ENCODE measurements around the gene PDGFD. TPM values are rescaled to one million over a fixed set of nuclear protein-coding genes. Genes with fewer than 3 reads are reported as not detected.

Gene PDGFD
- total RNA-seq, 2 experiments from 2014 or later = not detected

DNA sequence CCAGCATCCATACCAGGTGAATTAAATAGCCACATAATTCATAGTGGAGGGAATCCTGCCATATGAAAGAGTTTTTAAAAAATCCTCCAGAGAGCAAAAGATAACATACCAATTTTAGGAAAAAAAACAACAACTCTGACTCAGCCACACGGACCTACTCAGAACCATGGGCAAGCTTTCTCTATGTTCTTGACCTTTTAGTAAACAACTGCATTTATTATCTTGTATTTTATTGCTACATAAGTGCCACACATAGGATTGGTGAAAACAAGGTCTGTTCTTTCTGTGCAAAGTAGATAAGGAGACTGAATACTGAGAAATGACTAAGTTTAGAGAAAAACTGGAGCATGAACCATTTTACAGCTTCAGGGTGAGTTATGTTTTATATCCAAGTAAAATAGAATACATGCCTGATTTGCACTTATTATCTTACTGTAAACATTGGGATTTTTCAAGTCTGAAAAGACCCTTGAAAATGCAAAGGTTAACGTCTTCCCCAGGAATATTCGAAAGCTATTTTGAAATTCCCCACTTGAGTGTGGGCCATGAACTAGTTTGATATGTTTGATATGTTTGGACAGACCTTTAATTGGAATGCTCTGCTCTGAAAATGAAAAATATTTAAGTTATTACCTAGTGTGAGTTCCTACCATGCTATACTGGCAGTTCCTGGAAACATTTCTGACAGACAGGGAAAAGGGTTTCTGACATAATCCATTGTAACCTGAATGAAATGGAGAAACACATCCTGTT is 217.0 kb downstream of the PDGFD start:
- Mint-ChIP-seq H3K36me3 (ENCODE audit: low read depth) (no peaks in the 10 kb centered on the region), H3K9me3 (no peaks in the 10 kb centered on the region), H3K27ac (no peak overlapping the region), H3K27me3 (ENCODE audit: low read depth) (no peaks in the 10 kb centered on the region), H3K4me1 (ENCODE audit: low read depth) (no peaks in the 10 kb centered on the region), H3K4me3 (no peak overlapping the region)
- CTCF ChIA-PET = no interaction called here
- no peak for DNase-seq
- intact Hi-C loops (cut with micrococcal nuclease) = no loop called here

DNA sequence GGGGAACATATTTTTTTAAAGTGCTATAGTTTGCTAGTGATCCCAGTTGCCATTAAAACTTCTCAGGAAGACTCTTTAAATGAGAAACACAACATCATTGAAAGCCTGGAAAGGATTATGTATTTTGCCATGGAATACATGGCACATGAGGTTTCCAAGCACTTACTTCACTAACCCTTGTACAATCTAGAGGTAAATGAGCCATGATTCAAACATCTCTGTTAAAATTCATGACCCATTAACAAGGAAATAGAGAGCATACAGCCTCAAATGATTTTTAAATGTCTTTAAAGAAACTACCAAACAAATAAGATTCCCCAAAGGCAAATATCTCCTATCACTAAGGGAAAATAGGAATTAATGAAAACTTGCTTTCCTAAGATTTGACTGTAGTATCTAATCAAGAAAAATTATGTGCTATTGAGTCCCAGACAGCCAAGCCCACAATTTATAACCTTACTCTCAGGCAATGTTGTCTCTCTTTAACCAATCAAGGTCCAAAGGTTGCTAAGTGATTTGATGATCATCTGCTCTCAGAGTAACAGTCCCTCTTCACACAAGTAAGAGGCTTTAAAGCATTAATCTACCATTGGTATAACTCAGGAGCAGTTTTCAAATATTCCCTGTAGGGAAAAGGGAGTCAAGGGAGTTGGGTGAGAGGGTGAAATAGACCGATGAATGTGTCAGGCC is 219.6 kb downstream of the PDGFD start:
- H3K4me3 Mint-ChIP-seq = no peak overlapping the region
- H3K36me3 Mint-ChIP-seq (ENCODE audit: low read depth) = no peaks in the 10 kb centered on the region
- H3K9me3 Mint-ChIP-seq = no peaks in the 10 kb centered on the region
- no peak for DNase-seq
- intact Hi-C loops (cut with micrococcal nuclease) = no loop called here
- H3K27me3 Mint-ChIP-seq (ENCODE audit: low read depth) = no peaks in the 10 kb centered on the region
- H3K27ac Mint-ChIP-seq = no peak overlapping the region
- no peaks in the 10 kb centered on the region for H3K4me1 Mint-ChIP-seq (ENCODE audit: low read depth)
- CTCF ChIA-PET = no interaction called here

DNA sequence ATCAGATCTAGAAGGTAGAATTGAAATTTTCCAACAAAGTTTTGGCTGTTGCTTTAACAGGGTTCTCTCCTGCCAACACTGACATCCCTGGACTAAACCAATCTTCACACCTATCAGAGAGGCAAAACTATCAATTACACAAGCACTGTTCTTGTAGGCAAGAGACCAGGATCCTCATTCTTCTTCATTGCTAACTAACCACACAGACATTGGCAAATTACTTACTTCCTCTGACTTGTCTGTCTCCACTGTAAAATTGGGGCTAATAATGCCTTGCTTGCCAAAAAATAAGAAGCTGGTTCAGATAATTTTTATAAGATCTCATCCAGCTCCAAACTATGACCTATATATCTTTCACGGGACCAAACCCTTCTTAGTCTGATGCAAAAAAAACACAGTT is 221.3 kb downstream of the PDGFD start:
- intact Hi-C loops (cut with micrococcal nuclease) = no loop called here
- no peak for DNase-seq
- H3K27me3 Mint-ChIP-seq (ENCODE audit: low read depth) = no peaks in the 10 kb centered on the region
- no peaks in the 10 kb centered on the region for H3K4me1 Mint-ChIP-seq (ENCODE audit: low read depth)
- H3K9me3 Mint-ChIP-seq = no peaks in the 10 kb centered on the region
- CTCF ChIA-PET = no interaction called here
- no peak overlapping the region for H3K4me3 Mint-ChIP-seq
- H3K27ac Mint-ChIP-seq = no peak overlapping the region
- no peaks in the 10 kb centered on the region for H3K36me3 Mint-ChIP-seq (ENCODE audit: low read depth)

GRCh38 chr11:103940551-103940950 is 223.4 kb downstream of the PDGFD start:
- Mint-ChIP-seq H3K27ac (no peak overlapping the region), H3K4me1 (ENCODE audit: low read depth) (no peaks in the 10 kb centered on the region), H3K4me3 (no peak overlapping the region), H3K36me3 (ENCODE audit: low read depth) (no peaks in the 10 kb centered on the region), H3K9me3 (no peaks in the 10 kb centered on the region), H3K27me3 (ENCODE audit: low read depth) (no peaks in the 10 kb centered on the region)
- intact Hi-C loops (cut with micrococcal nuclease) = no loop called here
- CTCF ChIA-PET = no interaction called here
- DNase-seq = no peak

- CTCF ChIA-PET = no interaction called here
- Mint-ChIP-seq H3K4me1 (ENCODE audit: low read depth) (no peaks in the 10 kb centered on the region), H3K36me3 (ENCODE audit: low read depth) (no peaks in the 10 kb centered on the region), H3K9me3 (no peaks in the 10 kb centered on the region), H3K27ac (no peak overlapping the region), H3K4me3 (no peak overlapping the region), H3K27me3 (ENCODE audit: low read depth) (no peaks in the 10 kb centered on the region)
- no peak for DNase-seq
- intact Hi-C loops (cut with micrococcal nuclease) = no loop called here
Measured at GRCh38 chr11:103939694-103940093, 224.3 kb downstream of the PDGFD start.

DNA sequence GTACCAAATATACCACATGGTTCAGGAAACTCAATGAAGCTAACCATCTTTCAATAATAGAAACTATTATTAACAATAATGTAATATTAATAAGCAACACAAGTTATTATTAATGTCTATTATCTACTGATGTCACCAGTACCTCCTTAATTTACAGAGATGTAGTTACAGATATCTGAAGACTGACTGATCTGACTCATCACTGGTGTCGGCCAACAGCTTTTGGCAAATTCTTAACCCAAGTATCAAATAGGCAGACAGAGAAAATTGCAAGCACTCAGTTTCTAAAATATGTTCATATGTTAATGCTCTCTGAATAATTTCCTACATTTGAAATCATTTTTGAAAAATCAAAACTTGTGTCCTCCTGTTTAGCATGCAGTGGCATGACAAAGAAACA is 227.9 kb downstream of the PDGFD start:
- H3K36me3 Mint-ChIP-seq (ENCODE audit: low read depth) = no peaks in the 10 kb centered on the region
- intact Hi-C loops (cut with micrococcal nuclease) = no loop called here
- no peaks in the 10 kb centered on the region for H3K9me3 Mint-ChIP-seq

DNA sequence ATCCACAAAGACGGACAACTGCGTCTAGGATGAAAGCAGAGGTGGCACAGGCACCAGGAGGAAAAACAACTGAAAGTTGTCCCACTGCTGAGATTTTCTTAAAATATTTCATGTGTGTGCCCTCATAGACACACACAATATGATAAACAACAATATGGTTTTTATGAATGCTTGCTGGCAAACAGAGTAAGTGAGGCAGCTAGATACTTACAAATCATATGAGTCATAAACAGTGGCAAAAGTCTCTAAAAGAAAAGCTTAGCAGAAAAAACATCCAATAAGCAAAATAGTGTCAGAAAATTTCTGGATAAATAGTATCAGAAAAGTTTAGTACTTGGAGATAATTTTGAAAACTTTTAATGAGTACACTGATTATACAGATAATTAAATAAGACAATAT is 228.7 kb downstream of the PDGFD start:
- Mint-ChIP-seq H3K4me3 (no peak overlapping the region), H3K4me1 (ENCODE audit: low read depth) (no peaks in the 10 kb centered on the region), H3K27ac (no peak overlapping the region), H3K27me3 (ENCODE audit: low read depth) (no peaks in the 10 kb centered on the region), H3K36me3 (ENCODE audit: low read depth) (no peaks in the 10 kb centered on the region), H3K9me3 (no peaks in the 10 kb centered on the region)
- intact Hi-C loops (cut with micrococcal nuclease) = no loop called here
- CTCF ChIA-PET = no interaction called here
- DNase-seq = no peak

More for the DNA sequence above, 227.9 kb downstream of the PDGFD start:
- H3K4me3 Mint-ChIP-seq = no peak overlapping the region
- H3K4me1 Mint-ChIP-seq (ENCODE audit: low read depth) = no peaks in the 10 kb centered on the region
- no peaks in the 10 kb centered on the region for H3K27me3 Mint-ChIP-seq (ENCODE audit: low read depth)
- CTCF ChIA-PET = no interaction called here
- H3K27ac Mint-ChIP-seq = no peak overlapping the region
- no peak for DNase-seq

- CTCF ChIA-PET = no interaction called here
- Mint-ChIP-seq H3K36me3 (ENCODE audit: low read depth) (no peaks in the 10 kb centered on the region), H3K9me3 (no peaks in the 10 kb centered on the region), H3K4me1 (ENCODE audit: low read depth) (no peaks in the 10 kb centered on the region), H3K27me3 (ENCODE audit: low read depth) (no peaks in the 10 kb centered on the region), H3K4me3 (no peak overlapping the region), H3K27ac (no peak overlapping the region)
- DNase-seq = no peak
- intact Hi-C loops (cut with micrococcal nuclease) = no loop called here
Measured at GRCh38 chr11:103929170-103929903, 234.6 kb downstream of the PDGFD start.

- H3K27ac Mint-ChIP-seq = no peak overlapping the region
Measured at GRCh38 chr11:103928802-103929161, 235.2 kb downstream of the PDGFD start.

DNA sequence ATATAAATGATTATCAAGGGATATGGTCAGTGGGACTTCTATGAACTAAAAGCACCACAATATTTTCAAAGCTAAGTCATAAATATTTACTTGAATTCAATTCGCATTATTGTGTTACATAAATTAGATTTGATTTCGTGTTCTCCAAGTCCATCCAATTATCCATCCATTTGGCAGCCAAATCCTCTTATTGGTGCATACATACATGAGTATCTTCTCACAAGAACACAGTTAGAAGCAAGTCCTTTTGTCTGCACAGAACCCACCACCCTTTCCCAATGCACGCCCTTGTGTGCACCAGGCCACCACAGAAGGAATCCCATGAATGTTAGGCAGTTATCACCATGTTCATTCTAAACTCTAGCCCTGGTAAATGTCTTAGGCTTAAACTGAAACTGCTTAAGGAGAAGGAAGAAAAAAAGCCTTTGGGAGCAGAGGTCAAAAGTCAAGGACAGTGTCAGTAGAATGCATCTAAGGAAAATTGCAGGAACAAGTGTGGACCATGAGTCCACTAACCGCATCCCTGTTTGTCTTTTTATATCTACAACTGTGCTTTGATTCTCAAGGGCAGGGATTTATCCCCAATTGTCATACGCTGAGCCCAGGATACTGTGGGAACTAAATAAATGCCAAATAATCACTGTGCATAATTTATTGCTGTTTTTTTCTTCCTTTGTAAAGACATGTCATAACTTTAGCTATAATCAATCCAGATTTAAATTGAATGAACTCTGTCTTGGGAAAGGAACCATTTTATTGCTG is 235.7 kb downstream of the PDGFD start:
- DNase-seq = no peak
- no peaks in the 10 kb centered on the region for H3K4me1 Mint-ChIP-seq (ENCODE audit: low read depth)
- no peaks in the 10 kb centered on the region for H3K9me3 Mint-ChIP-seq
- no peak overlapping the region for H3K4me3 Mint-ChIP-seq
- H3K36me3 Mint-ChIP-seq (ENCODE audit: low read depth) = no peaks in the 10 kb centered on the region
- no peak overlapping the region for H3K27ac Mint-ChIP-seq
- intact Hi-C loops (cut with micrococcal nuclease) = no loop called here
- H3K27me3 Mint-ChIP-seq (ENCODE audit: low read depth) = no peaks in the 10 kb centered on the region
- CTCF ChIA-PET = no interaction called here

More at GRCh38 chr11:103928802-103929161, 235.2 kb downstream of the PDGFD start:
- DNase-seq = no peak
- intact Hi-C loops (cut with micrococcal nuclease) = no loop called here
- Mint-ChIP-seq H3K4me3 (no peak overlapping the region), H3K27me3 (ENCODE audit: low read depth) (no peaks in the 10 kb centered on the region), H3K9me3 (no peaks in the 10 kb centered on the region), H3K4me1 (ENCODE audit: low read depth) (no peaks in the 10 kb centered on the region), H3K36me3 (ENCODE audit: low read depth) (no peaks in the 10 kb centered on the region)
- CTCF ChIA-PET = no interaction called here

GRCh38 chr11:103927535-103927934 is 236.4 kb downstream of the PDGFD start:
- CTCF ChIA-PET = no interaction called here
- intact Hi-C loops (cut with micrococcal nuclease) = no loop called here
- Mint-ChIP-seq H3K27me3 (ENCODE audit: low read depth) (no peaks in the 10 kb centered on the region), H3K4me1 (ENCODE audit: low read depth) (no peaks in the 10 kb centered on the region), H3K4me3 (no peak overlapping the region), H3K36me3 (ENCODE audit: low read depth) (no peaks in the 10 kb centered on the region), H3K9me3 (no peaks in the 10 kb centered on the region), H3K27ac (no peak overlapping the region)
- DNase-seq = no peak

DNA sequence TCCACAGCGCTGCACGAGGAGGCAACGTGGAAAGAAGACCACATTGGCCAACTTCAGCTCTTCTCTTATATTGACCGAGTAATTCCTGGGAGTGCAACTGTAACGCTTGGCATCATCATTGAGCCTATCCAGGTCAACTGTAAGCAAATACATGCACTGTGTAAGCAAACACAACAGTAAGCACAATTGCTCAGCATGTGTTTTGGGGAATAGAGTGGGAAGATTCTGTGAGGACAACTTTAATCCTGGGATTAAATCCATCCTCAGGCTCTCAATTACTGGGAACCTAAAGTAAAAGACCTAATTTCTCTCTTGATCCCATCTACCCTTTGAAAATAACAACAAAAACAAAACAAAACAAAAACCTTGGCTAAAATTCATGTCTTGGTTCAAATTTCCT is 237.0 kb downstream of the PDGFD start:
- Mint-ChIP-seq H3K4me3 (no peak overlapping the region), H3K36me3 (ENCODE audit: low read depth) (no peaks in the 10 kb centered on the region), H3K27ac (no peak overlapping the region), H3K4me1 (ENCODE audit: low read depth) (no peaks in the 10 kb centered on the region), H3K27me3 (ENCODE audit: low read depth) (no peaks in the 10 kb centered on the region), H3K9me3 (no peaks in the 10 kb centered on the region)
- intact Hi-C loops (cut with micrococcal nuclease) = no loop called here
- DNase-seq = no peak
- CTCF ChIA-PET = no interaction called here
